Measurements from ENCODE around the gene ZNF423.

The ZNF423 gene

DNA sequence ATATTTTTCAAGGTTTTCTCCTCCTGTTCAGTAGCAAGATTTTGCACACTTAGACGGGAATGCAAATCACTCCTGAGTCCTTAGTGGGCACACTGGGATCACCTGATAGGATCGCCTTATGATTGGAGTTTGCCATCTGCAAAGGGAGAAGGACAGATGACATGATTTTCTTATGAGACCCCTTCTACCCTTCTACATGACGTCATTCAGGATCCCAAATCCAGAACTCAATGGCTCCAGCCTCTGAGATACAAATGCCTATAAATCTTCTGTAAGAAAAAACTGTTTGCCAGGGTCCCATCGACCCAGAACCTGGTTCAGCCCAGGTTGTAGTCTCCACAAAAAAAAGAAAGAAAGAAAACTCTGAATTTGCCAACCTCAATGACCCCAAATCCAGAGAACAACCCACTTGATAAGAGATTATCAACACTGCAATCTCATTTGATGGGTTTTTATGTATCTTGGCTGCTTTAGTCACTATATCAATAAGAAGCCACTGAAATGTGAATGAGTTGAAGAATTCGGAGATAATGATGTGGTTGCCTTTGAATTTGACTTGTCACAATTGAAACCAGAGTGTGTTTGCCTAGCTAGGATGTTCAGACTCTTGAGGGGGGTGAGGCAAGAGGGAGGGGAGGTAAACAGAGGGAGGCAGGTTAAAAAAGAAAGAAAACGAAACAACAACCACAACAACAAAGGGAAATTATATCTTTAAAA, 6.7 kb downstream of the ZNF423 start:
- no peak for DNase-seq (ENCODE audit: low read depth in 1 of 2, low spot score in 1 of 2)

DNA sequence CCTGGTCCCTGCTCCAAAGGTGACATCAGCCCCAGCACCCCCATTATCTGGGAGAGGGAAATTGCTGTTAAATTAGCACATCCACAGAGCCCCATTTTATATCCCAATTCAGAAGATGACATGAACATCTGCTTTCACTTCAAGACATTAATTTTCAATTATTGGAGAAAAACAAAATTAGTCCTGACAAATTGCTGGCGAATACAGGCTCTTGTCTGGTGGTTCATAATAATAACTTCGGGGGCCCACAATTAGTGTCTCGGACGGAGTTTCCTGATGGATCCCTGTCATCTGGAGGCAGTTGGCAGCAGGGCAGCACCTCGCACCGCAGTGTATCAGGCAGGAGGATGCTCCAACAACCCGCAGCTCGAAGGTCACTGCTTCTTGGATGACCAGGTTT, 7.4 kb downstream of the ZNF423 start:
- DNase-seq (ENCODE audit: low read depth in 1 of 2, low spot score in 1 of 2) = no peak

DNA sequence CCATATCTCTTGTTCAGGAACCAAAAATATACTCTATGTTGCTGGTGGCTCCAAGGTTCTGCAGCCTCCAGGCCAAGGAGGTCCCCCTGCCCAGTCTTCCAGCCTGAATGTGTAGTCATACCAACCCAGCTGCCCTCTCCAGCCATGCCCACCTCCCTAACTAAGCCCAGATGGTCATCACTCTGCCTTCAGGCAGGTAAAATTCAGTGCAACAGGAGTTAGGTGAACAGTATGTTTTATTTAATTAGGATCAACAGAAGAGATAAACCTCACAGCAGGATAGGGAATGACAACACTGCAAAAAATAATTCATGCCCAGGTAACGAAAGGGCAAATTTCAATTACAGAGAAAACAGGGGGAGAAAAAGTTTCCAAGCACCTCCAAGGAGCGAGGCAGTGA, 9.1 kb downstream of the ZNF423 start:
- no peak for DNase-seq (ENCODE audit: low read depth in 1 of 2, low spot score in 1 of 2)

DNA sequence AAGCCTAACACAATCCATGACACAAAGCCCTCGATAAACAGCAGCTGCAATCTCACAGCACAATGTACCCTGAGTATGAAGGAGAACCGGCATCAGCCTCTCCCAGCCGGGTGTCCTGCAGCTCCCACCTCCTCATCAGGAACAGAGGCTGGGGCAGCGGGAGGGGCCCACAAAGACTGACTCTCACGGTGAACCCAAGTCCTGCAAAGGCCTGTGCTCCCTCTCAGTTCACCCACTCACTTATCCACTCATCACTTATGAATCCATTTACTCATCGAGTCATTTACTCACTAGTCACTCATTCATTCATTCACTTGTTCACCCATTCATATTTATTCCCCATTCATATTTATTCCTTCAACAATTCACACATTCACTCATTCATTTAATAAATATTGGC, 11.6 kb downstream of the ZNF423 start:
- DNase-seq (ENCODE audit: low read depth in 1 of 2, low spot score in 1 of 2) = no peak

DNA sequence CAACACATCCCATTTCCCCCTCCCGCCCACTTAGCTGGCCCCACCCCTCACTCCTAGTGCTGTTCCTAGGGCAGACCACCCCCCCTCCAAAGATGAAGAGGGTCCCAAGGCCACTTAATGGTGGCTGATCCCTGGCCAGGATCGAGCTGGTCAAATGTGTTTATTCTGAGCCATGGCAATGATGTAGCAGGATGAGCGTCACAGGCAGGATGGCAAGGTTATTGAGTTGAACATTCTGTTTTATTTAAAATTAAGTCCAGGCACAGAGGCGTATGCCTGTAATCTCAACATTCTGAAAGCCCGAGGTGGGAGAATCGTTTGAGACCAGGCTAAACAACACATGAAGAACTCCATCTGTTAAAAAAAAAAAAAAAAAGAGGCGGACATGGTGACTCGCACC, 12.2 kb downstream of the ZNF423 start:
- no peak for DNase-seq (ENCODE audit: low read depth in 1 of 2, low spot score in 1 of 2)

DNA sequence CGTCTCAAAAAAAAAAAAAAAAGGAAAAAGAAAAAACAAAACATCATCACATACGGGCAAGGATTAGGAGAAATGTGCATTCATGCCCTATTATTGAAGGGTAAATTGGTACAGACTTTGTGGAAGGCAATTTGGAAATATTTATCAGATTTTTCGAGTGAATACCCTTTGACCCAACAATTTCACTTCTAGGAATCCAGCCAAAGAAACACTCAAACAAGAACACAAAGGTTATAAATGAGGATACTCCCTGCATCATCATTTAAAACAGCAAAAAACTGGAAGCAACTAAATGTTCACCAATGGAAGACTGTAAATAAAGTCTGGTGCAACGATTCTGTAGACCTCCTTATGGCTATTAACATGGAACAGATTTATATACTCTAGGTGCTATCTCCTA, 12.9 kb downstream of the ZNF423 start:
- no peak for DNase-seq (ENCODE audit: low read depth in 1 of 2, low spot score in 1 of 2)

DNA sequence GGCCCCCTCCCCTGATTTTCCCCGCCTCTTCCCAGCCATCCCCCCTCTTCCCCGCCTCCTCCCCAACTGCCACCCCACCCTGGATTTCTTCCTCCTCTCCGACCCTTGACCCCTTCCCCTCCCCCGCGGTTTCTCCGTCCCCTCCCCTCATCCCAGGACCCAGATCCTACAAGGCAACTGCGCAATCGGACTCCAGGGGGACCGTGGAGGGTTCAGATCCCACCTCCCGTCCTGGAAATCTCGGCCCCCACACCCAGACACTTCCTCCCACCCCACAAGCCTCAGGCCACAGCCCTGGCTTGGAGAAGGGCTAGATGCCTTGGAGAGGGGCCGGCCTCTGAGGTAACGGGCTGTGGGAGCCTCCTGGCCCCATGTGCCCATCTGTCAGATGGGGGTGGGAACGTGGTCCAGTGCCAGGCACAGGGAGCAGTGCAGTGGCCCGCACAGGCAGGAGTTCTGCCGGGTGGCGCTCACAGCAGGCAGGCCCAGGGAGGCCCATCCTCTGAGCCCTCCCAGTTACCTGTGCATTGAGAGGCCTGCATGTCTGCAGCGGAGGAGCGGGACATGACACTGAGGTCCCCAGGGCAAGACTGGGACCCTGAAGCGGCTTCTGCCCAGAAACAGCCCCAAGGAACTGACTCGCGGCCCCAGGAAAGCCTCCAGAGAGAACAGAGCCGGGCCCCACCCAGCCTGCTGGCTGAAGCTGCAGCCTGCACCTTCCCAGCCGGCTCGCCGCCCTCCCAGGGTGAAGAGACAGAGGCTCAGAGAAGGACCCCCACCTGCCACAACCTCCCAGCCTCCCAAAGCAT, 16.7 kb downstream of the ZNF423 start:
- DNase-seq (ENCODE audit: low read depth in 1 of 2, low spot score in 1 of 2) = no peak

DNA sequence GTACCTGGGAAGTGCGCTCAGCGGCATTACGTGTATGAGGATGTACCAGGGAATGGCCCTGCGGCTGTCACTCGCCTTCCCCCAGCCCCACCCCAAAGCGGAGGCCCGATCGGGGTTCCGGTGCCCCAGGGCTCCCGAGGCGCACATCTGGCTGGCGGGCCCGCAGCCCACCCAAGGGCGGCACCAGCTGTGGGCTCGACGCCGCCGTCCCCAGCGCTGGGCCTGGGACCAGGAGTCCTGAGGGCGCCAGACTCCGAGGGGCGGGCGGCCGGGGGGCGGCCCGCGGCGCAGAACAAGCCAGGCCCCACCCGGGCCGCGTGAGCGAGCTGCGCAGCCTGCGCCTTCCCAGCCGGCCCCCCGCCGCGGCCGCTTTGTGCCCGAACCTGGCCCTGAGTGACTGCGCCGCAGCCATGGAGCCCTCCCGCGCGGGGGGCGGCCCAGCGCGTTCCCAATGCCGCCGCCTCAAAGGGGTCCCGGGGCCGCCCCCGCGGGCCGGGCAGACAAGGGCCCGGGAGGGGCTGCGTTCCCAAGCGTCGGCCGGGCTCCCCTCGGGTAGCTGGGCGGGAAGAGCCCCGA, 17.4 kb downstream of the ZNF423 start:
- no peak for DNase-seq (ENCODE audit: low read depth in 1 of 2, low spot score in 1 of 2)

DNA sequence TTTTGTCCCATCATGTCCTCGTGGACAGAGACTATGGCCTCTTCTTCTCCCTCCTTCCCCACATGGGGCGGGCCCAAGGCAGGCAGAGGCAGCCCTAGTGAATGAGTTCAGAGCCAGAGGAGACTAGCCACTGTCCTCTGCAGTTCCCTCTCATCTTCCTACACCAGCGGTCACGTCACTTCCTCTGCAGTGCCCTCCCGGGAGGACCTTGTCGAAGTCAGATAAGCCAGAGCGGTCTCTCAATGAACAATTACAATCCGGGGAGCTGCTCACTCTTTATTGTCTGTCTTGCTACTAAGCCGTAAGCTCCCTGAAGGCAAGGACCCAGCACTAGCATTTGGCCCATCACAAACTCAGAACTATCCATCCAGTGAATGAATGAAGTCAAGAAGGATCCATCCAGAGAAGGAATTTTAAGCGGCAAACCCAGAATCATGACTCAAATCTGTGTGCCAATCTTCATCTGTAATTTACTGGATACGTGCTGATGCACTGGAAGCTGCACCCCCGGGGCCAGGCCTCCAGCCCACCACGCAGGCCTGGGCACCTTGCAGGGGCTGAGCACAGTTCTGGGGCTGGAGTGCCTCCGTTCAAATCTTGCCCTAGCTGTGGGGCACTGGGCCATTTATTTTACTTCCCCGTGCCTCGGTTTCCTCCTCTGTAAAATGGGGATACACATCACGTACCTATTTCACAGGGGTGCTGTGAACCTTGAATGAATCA, 18.1 kb downstream of the ZNF423 start:
- DNase-seq (ENCODE audit: low read depth in 1 of 2, low spot score in 1 of 2) = no peak

DNA sequence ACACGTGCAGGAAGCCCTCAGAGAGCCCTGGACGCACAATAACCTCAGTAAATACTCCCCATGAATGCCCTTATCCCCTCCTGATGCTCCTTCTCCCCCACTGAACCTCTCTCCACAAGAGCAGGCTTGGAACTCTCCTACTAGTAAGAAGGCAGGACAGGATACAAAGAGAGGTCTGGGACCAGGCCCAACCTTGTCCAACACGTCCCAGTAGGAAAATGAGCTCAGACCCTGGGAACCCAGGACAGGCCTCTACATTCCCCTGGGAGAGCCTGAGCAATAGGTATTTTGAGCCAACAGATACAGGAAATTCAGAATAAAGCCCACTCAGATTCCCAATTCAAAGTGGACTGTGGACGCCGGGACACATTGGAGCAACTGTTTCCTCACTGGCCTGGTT, 19.2 kb downstream of the ZNF423 start:
- DNase-seq (ENCODE audit: low read depth in 1 of 2, low spot score in 1 of 2) = no peak

DNA sequence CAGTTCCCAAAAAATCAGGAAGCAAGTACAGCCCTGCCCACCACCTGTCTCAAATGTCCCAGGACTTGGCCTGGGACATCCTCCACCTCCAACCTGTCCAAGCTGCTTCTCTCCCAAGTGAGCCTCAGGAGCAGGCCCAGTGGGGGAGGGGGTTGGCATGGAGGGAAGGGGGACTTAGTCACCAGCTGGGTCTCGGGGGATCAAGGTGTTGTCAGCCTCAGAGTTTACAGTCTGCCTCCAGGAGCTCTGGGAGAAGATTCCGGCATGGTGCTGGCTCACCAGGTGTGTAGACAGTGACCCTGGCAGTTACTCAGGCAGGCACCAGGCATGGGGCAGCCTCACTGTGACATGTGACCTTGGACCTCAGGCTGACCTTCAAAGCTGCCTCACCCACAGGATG, 19.7 kb downstream of the ZNF423 start:
- no peak for DNase-seq (ENCODE audit: low read depth in 1 of 2, low spot score in 1 of 2)

DNA sequence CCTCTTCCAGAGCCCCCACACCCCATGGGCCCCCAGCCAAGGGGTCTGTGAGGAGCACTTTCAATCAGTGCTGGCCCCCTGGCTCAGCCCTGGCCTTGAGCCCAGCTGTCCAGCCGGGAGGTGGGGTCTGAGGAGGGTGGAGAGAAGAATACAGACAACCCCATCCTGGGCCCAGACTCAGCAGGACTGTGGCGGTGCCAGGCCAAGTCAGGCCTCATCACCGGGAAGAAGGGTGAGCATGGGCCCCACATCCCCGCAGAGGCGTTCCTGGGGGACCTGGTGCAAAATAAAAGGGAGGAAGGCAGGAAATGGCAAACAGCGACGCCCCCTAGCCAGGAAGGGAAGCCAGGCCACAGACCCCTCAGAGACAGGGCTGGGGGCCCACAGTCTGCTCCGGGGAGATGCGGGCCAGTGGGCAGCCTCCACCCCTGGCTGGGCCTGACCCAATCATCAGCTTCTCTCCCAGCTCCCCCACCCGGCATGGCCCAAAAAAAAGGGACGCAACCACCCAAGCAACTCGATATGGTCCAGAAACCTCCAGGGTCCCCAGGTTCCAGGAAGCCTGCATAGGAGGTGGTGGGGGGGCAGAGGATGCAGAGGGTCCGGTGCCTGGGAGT, 20.6 kb downstream of the ZNF423 start:
- DNase-seq (ENCODE audit: low read depth in 1 of 2, low spot score in 1 of 2) = no peak

DNA sequence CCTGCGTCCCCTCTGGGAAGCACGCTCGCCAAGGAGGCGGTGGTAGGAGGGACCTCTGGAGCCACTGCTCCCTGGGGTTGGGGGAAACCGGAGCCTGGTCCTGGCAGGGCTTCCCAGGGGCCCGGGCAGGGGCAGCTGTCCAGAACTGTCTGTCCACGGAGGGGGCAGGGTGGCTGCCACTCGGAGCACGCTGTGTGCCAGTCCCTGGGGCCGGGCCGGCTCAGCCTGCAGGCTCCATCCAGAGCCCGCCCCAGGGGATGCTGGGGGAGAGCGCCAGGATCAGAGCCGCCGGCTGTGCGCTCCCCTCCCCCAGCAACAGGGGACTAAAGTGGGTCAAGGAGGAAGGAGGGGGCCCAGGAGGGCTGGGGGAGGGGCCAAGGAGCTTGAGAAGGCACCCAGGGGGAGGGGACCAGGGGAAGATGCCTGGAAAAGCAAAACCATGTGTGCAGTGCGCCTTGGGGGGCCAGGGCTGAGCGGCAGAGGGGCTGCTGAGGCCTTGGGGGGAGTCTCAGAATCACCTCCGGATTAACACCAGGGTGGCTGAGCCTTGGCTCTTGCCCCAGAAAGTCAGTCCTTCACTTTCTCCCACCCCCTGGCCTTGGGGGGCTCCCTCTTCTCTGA, 21.3 kb downstream of the ZNF423 start:
- no peak for DNase-seq (ENCODE audit: low read depth in 1 of 2, low spot score in 1 of 2)

DNA sequence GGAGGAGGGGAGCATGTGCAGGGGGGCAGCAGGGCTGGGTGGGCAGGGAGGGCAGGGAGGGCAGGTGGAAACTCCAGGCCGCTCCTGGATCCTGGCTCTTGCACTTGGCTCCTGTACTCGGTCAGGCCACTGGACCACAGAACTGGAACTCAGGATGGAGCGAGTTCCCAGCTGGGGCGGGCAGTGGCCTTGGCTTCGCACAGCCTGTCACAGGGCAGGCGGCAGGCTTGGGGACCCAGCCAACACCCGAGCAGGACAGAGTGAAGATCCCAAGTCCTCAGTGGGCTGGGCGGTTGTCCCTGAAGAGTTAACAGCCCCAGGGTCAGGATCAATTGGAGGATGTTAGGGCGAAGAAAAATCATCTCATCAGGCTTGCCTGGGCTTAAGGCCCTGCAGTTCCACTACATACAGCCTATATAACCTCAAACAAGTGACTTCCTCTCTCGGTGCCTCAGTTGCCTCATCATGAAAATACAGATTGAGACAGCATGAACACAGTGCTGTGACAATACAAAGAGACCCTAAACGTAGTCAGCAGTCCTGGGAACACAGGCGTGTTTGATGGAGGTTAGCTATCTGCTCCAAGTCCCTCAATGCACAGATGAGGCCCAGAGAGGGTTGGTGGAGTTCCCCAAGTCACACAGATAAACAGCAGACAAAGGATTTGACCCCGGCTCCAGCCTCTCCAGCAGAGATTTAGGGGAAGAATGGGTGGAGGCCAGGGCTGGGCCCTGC, 21.9 kb downstream of the ZNF423 start:
- DNase-seq (ENCODE audit: low read depth in 1 of 2, low spot score in 1 of 2) = no peak

DNA sequence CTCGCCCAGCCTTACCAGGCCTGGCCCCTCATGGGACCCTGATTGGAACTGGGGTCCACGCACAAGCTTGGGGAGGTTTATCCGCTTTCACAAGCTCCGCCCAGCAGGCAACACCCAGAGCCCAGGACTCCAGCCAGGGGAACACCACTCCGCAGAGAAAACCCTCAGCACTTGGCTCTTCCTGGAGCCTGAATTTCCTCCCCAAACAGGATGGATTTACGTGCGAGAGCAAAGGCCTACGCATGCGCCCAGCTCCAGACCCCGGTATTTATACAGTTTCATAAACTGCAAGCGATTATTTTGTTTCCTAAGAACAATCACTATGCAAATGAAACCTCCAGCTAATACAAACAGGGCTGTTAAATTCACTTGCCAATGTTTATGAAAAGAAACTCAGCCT, 22.8 kb downstream of the ZNF423 start:
- DNase-seq (ENCODE audit: low read depth in 1 of 2, low spot score in 1 of 2) = no peak

DNA sequence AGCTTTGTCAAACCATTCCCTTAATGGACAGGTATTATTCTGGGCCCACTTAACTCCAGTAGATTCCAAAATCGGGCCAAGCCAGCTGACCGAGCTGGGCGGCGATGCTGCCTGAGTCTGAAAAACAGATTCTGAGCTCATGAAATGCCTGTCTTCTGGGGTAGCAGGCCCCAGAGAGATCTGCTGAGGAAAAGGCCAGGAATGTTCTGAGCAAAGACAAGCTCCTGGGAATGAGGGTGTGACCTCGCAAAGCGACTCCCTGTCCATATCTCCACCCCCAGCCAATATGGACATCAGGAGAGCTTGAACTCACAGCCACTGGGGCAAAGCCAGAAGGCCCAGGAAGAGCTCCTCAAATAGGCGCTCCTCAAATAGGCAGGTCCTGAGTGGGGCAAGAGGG, 23.7 kb downstream of the ZNF423 start:
- DNase-seq (ENCODE audit: low read depth in 1 of 2, low spot score in 1 of 2) = no peak

DNA sequence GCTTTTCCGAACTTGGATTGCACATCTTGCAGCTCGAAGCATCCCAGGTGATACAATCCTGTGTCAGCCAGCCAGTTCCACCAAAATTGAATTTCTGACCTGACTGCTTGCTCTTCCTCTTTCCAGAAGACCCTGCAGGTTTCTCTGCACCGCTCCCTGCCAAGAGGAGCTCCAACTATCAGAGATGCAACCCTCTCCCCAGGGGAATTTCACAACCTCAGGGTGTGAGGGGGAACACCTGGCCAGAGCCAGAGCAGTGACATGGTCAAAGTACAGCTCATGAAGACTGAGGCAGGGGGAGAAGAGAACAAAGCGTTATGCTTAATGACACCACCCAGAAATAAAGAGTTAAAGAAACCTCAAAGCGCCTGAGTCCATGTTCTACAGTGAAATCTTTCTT, 25.0 kb downstream of the ZNF423 start:
- DNase-seq (ENCODE audit: low read depth in 1 of 2, low spot score in 1 of 2) = no peak

DNA sequence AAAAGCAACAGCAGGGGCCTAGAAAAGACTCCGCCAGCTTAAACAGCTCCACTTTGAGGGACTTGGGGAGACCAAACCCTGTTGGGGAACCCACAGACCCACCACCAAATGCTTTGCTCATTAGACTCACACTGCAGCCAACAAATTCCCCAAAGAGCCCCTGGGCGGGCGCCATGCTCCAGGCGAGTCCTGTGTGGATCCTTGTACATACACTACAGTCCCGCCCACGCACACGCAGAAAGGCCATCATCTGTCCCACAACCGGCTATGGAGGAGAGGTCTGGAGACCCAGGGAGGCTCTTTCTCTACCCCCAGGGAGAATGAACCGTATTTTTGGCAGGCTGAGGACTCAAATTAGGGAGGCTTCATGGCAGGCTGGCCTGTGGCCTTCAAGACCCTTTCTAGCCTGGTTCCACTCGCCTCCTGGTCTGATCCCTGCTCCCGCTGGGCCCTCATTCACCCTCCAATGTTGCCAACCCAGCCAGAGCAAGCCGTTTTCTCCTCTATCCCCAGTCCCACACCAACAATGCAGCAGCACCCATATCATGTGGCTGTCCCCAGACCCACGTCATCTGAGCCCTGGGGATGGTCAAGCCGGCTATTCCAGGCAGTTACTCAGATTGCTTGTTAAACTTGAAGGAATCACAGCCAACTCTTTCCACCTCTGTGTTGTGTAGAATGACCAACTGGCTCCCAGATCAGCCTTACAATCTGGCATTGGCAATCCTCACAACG, 27.2 kb downstream of the ZNF423 start:
- DNase-seq (ENCODE audit: low read depth in 1 of 2, low spot score in 1 of 2) = no peak

DNA sequence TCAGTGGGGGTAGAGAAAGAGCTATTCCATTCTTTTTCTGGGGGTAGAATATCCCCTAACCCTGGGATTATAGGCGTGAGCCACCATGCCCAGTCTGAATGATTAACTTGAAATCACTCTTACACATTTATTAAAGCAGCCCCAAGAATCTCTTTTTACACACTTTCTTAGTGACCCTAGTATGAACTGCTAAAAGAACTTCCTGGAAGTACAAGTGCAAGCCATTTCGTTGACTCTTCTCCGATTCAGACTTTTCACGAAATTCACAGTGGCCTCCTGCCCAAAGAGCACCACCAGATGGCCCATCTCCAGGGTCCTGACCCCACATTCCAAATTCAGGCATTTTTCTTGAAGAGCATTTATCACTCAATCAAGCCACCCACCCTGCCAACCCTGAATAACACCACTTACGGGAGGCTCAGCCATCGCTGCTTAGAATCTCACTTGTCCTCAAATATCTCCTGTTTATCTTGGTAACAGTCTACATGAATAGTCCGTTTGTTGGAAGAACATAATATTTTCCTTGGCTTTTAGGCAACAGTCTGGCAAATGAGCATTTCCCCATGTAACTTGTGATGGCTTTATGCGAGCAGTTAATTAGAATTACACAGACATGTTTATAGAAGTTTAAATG, 28.0 kb downstream of the ZNF423 start:
- DNase-seq (ENCODE audit: low read depth in 1 of 2, low spot score in 1 of 2) = no peak

Measured in stimulated activated CD4-positive, alpha-beta T cell treated with anti-CD3 and anti-CD28 coated beads, Interleukin-15, amount 100 ng/mL, for 1 hour (primary cell).